Osteocyte (in vitro differentiated cells): ENCODE measurements around the gene NBL1. TPM values are rescaled to one million over a fixed set of nuclear protein-coding genes. Genes with fewer than 3 reads are reported as not detected.

Experiments
- DNase-seq: peaks from one replicate; pipeline ENCODE4 v3.0.0; 2021; ENCODE audit warnings: mixed read lengths; ENCODE audit not compliant: unreplicated experiment; ENCODE audit errors: extremely low spot score
- H3K27ac Mint-ChIP-seq: one replicate; pipeline ENCODE4 v1.8.0; 2021; ENCODE audit warnings: mild to moderate bottlenecking, mixed read lengths; ENCODE audit not compliant: unreplicated experiment
- H3K27me3 Mint-ChIP-seq: one replicate; pipeline ENCODE4 v1.8.0; 2021; ENCODE audit warnings: mixed read lengths; ENCODE audit not compliant: unreplicated experiment
- H3K36me3 Mint-ChIP-seq: one replicate; pipeline ENCODE4 v1.8.0; 2021; ENCODE audit warnings: mixed read lengths; ENCODE audit not compliant: unreplicated experiment
- H3K4me1 Mint-ChIP-seq: one replicate; pipeline ENCODE4 v1.8.0; 2021; ENCODE audit warnings: mixed read lengths; ENCODE audit not compliant: unreplicated experiment
- H3K4me3 Mint-ChIP-seq: one replicate; pipeline ENCODE4 v1.8.0; 2021; ENCODE audit warnings: mild to moderate bottlenecking, moderate library complexity, mixed read lengths; ENCODE audit not compliant: unreplicated experiment
- H3K9me3 Mint-ChIP-seq: one replicate; pipeline ENCODE4 v1.8.0; 2021; ENCODE audit warnings: mixed read lengths; ENCODE audit not compliant: unreplicated experiment
- total RNA-seq: library from RNA; stranded (reverse); gene quantifications from 2 replicates; pipeline ENCODE4 v1.2.1, GENCODE V29; 2021
- TF ChIP-seq, protein P1 (sequence below): fragments of 200-600 bp; sonication (generic); IDR thresholded peaks from 2 replicates; pipeline ENCODE4 v1.5.0; 2021; ENCODE audit warnings: antibody characterized with exemption, mild to moderate bottlenecking, moderate library complexity

Gene NBL1
- total RNA-seq, 1 donor from 2014 or later = 547 TPM

DNA sequence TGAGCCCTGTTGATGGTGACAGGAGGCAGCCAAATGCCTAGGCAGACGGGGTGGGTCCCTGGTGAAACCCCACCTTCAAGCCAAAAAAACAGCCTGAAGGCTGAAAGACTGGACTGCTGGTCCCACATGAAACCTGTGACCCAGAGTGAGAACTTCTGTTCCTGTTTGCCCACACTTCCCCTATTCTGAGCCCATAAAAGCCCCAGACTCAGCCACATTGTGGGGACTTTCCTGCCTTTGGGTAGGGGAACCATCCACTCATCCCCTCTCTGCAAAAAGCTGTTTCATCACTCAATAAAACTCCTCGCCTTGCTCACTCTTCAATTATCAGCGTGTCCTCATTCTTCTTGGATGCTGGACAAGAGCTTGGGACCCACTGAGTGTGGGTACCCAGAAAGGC, 45.7 kb downstream of the NBL1 start:
- no peaks in the 10 kb centered on the region for H3K9me3 Mint-ChIP-seq
- no peaks in the 10 kb centered on the region for H3K4me1 Mint-ChIP-seq
- TF ChIP-seq, protein P1, sequence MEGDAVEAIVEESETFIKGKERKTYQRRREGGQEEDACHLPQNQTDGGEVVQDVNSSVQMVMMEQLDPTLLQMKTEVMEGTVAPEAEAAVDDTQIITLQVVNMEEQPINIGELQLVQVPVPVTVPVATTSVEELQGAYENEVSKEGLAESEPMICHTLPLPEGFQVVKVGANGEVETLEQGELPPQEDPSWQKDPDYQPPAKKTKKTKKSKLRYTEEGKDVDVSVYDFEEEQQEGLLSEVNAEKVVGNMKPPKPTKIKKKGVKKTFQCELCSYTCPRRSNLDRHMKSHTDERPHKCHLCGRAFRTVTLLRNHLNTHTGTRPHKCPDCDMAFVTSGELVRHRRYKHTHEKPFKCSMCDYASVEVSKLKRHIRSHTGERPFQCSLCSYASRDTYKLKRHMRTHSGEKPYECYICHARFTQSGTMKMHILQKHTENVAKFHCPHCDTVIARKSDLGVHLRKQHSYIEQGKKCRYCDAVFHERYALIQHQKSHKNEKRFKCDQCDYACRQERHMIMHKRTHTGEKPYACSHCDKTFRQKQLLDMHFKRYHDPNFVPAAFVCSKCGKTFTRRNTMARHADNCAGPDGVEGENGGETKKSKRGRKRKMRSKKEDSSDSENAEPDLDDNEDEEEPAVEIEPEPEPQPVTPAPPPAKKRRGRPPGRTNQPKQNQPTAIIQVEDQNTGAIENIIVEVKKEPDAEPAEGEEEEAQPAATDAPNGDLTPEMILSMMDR = no peak
- H3K27ac Mint-ChIP-seq = no peak overlapping the region
- H3K4me3 Mint-ChIP-seq = no peak overlapping the region
- no peaks in the 10 kb centered on the region for H3K27me3 Mint-ChIP-seq
- peaks cover 16% of the 10 kb centered on the region for H3K36me3 Mint-ChIP-seq
- DNase-seq = no peak

- H3K27me3 Mint-ChIP-seq = no peaks in the 10 kb centered on the region
- DNase-seq = no peak
- TF ChIP-seq, protein P1 = no peak
- no peak overlapping the region for H3K4me3 Mint-ChIP-seq
- no peak overlapping the region for H3K27ac Mint-ChIP-seq
- H3K9me3 Mint-ChIP-seq = no peaks in the 10 kb centered on the region
- H3K36me3 Mint-ChIP-seq = peaks cover 16% of the 10 kb centered on the region
- H3K4me1 Mint-ChIP-seq = no peaks in the 10 kb centered on the region
These were observed 46.2 kb downstream of the NBL1 start for GRCh38 chr1:19690342-19690741.

- DNase-seq = no peak
- Mint-ChIP-seq H3K9me3 (no peaks in the 10 kb centered on the region), H3K36me3 (peaks cover 15% of the 10 kb centered on the region), H3K4me1 (no peaks in the 10 kb centered on the region), H3K4me3 (no peak overlapping the region), H3K27me3 (no peaks in the 10 kb centered on the region), H3K27ac (no peak overlapping the region)
- TF ChIP-seq, protein P1 = no peak
These were observed 50.2 kb downstream of the NBL1 start for GRCh38 chr1:19694298-19694697.

- no peaks in the 10 kb centered on the region for H3K4me1 Mint-ChIP-seq
- H3K36me3 Mint-ChIP-seq = peaks cover 17% of the 10 kb centered on the region
- TF ChIP-seq, protein P1 = no peak
- no peak for DNase-seq
- H3K9me3 Mint-ChIP-seq = no peaks in the 10 kb centered on the region
- no peaks in the 10 kb centered on the region for H3K27me3 Mint-ChIP-seq
- H3K4me3 Mint-ChIP-seq = no peak overlapping the region
- no peak overlapping the region for H3K27ac Mint-ChIP-seq
These were observed 51.7 kb downstream of the NBL1 start for GRCh38 chr1:19695772-19696171.

DNA sequence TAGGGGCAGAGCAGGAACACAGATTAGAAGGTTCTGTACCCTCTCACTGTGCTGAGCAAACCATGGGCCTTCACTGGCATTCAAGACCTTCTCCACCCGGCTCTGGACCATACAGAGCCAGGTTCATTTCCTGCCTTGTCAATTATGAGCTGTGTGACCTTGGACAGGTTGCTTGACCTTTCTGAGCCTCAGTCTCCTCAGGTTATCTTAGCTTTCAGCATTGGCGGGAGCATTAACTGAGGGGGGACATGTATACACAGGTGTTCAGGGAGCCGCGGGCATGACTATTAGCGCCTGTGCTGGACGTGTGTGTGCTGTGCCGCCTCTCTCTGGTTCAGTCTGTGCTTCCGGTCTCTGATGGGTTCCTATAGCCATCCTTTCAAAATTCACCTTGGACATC, 52.7 kb downstream of the NBL1 start:
- no peak overlapping the region for H3K4me3 Mint-ChIP-seq
- TF ChIP-seq, protein P1 = no peak
- H3K4me1 Mint-ChIP-seq = no peaks in the 10 kb centered on the region
- no peak for DNase-seq
- H3K27me3 Mint-ChIP-seq = no peaks in the 10 kb centered on the region
- no peak overlapping the region for H3K27ac Mint-ChIP-seq
- peaks cover 13% of the 10 kb centered on the region for H3K36me3 Mint-ChIP-seq
- H3K9me3 Mint-ChIP-seq = no peaks in the 10 kb centered on the region
